ENCODE results near the gene CERS6.
"Not testable (repeated sequence)": the region's sequence is repeated elsewhere in the genome, so short reads cannot be mapped to it uniquely, and the experiment has no call there.

Gene CERS6

DNA sequence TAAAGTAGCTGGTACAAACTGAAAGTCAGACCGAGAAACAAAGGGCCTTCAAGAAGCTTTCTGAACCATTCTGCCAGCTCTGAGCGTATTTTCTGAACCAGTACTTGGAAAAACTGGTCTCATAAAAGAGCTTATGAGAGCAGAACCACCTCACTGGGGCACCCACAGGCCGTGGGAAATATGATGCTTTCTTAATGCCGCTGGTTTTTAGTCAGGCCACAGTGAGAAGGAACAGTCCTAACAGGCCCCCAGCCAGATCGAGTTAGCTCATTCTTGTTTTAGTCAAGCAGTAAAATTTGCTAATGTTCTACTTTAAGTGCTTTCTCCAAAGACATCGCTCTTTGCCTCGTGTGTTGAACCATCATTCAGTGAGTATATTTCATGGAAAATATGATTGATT, 333.7 kb downstream of the CERS6 start:
- no peak for DNase-seq

DNA sequence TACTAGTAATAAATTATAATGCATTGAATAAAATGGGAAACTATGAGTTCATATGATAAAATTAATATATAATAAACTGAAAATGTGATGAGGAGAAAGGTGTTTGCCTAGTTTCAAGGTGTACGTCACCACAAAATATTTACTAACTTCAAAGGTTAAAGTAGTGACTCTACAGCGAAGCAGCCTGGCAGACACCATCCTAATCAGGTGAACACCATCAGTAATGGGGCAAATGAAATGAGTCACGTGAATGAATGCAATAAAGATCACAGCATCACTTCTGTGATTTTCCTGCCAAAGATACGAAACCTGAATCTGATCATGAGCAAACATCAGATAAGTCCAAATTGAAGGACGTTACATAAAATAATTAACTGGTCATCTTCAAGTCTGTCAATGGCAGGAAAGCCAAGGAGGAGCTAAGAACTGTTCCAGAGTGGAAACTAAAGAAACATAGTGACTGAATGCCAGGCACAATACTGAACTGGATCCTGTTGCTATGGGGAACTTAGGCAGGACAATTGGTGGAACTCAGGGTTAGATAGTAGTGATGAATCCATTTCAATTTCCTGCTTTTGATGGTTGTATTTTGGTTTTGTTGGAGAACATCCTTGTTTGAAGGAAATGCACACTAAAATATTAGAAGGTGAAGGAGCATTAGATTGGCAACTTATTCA, 334.3 kb downstream of the CERS6 start:
- DNase-seq: no peak

DNA sequence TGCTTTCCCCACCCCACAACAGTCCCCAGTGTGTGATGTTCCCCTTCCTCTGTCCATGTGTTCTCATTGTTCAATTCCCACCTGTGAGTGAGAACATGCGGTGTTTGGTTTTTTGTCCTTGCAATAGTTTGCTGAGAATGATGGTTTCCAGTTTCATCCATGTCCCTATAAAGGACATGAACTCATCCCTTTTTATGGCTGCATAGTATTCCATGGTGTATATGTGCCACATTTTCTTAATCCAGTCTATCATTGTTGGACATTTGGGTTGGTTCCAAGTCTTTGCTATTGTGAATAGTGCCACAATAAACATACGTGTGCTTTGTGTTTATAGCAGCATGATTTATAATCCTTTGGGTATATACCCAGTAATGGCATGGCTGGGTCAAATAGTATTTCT, 335.1 kb downstream of the CERS6 start:
- DNase-seq: not testable (repeated sequence)

DNA sequence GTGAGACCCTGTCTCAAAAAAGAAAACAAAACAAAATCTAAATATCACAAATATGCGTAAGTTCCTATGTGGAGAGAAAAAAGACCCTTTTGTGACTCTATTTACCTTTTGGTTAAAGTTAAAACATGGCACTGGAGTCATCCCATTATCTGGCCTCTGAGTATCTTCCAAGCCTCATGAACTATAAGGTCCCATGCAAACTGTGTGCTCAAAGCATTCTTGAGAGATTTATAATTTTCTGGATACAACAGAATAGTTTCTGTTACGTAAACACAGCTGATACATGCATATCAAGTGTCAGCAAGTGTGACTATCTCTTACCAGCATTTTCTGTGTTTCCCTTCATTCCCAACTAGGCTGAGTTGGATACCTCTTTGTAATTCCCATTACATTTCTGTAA, 337.5 kb downstream of the CERS6 start:
- DNase-seq: no peak

DNA sequence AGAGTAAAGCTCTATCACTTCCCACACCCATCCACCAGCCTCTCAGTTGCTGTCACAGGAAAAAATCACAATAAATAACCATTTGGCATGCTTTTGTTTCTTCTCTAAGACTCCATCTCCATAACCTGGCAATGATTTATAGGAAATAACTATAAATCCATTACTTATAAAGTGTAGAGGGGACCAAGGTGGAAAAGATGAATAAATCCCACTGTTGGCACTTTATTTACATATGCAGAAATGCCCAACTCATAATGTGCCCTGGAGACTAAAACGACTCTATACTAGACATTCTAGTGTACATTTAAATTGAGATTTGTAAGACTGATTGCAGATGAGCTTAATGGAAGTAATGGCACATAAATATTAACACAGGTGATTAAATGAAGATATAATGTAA, 338.9 kb downstream of the CERS6 start:
- no peak for DNase-seq

DNA sequence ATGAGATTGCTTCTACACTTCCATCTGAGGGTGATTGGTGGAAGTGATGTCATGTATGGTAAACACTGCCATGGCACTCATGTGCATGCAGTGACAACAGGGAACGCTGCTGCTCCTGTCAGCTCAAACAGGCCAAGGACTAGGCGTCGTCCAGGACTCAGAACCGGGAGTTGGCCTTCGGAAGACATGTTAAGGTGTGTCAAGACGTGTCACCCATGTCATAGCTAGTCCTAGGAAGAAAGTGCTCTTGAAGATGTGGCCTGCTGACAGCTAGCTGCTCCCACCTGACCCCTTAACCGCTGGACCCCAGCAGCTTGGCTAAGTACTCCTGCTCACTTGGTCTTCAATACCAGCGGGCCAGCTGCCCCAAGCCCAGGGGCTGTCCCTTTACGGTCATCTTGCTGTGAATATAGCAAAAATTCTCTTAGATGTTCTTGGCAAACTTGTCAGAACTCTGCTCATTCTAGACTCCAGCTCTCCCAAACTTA, 340.1 kb downstream of the CERS6 start:
- DNase-seq: no peak

DNA sequence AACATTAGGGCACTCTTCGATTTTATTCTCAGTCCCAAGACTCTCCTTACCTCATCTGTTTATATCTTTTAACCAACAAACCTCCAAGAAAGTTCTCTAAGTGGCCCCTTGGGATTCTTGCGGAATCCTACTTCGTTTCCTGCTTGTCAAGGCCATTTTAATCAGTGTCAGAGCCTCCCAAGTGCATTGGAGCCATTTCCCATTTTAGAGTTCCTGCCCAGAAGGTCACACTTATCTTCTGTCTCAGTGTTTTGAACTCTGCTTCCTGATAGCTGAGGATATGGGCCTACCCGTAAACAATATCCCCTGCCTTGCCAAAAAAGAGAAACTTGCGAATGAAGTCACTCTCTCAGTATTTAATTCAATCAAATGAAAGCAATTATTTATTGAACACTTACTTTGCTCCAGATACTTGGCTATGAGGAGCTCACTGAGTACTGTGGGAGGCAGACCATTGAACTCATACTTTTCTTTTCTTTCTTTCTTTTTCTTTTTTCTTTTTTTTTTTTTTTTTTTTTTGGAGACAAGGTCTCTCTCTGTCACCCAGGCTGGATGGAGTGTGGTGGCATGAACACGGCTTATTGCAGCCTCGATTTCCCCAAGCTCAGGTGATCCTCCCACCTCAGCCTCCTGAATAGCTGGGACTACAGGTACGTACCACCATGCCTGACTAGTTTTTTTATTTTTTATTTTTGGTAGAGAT, 340.7 kb downstream of the CERS6 start:
- DNase-seq: no peak

DNA sequence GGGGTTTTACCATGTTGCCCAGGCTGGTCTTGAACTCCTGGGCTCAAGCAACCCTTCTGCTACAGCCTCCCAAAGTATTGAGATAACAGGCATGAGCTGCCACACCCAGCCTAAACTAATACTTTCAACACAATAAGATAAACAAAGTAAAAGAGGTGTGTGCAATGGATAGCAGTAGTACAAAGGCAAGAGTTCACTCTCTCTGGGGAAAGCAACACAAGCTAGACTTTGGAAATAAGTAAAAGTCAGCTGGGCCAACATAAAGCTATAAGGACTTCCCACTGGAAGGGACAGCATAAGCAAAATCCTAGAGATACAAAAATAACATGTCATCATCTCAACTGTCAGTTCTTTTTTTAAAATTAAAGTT, 341.2 kb downstream of the CERS6 start:
- no peak for DNase-seq

DNA sequence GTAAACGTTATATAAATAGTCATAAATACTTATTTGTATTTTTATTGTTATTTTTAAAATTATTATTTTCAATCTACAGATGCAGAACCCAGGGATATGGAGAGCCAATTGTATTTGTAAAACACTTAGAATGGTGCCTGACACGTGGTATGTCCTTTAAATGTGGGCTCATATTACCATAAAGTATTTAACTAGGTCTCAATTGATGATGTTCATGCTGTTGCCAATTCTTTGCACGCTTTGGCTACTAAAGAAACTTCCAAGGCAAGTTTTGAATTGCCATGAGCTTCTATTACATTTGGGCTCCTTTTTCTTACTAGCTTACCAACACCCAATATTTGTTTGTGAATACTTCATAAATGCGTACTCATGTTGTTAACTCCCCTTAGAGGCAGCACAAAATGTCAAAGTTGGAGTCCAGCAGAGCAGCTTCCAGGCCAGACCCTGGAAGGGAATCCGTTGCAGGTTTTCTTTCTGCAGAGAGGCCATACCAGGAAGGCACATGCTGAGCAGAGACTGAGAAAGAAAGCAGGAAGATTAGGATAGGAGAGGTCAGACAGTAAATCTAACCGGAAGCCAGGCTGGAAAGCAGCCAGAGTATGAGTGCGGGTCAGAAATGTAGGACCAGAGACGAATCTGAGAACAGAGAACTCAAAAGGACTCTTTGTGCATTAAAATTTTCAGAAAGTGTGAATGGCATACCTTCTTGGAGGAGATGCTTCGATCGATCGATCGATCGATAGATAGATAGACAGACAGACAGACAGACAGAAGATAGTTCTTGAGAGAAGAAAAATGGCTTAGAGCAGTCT, 342.2 kb downstream of the CERS6 start:
- no peak for DNase-seq

DNA sequence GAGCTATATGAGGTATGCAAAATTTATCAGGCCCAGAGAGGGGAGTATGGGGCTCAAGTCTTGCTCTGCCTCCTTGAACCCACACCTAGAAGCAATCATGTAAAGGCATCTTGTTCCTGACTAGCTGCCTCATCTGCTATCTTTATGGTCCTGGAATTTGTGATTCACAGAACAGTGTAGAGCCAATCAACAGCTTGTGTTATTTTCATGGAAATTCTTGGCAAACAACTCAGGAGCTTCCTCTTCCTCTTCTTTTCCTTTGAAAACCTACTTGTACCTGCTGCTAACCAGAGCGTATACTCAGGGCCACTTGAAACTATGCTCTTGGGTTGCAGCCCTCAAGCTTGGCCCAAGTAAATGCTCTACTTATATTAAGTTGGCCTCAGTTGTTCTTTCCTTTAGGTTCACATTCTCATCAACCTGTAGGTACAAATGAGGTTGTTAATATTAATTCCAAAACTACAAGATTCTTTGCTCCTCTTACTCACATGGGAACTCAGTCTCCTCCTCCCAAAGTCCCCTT, 342.9 kb downstream of the CERS6 start:
- no peak for DNase-seq

DNA sequence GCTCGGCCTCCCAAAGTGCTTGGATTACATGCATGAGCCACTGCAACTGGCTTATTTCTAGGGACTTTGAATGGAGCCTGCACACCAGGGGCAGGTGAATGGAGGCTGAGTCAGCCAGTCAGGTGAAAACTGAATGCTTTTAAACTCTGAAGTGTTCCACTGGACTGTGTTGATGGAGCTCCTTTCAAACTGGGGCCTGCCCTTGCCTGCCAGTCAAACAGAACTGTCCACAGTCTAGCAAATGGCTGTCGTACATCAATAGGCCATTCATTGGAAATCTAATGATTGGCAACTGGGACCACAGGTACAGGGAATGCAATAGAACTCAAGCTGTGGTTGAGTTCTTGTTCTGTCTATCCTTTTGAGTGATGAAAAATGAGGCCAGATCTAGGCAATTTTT, 345.4 kb downstream of the CERS6 start:
- DNase-seq: no peak

DNA sequence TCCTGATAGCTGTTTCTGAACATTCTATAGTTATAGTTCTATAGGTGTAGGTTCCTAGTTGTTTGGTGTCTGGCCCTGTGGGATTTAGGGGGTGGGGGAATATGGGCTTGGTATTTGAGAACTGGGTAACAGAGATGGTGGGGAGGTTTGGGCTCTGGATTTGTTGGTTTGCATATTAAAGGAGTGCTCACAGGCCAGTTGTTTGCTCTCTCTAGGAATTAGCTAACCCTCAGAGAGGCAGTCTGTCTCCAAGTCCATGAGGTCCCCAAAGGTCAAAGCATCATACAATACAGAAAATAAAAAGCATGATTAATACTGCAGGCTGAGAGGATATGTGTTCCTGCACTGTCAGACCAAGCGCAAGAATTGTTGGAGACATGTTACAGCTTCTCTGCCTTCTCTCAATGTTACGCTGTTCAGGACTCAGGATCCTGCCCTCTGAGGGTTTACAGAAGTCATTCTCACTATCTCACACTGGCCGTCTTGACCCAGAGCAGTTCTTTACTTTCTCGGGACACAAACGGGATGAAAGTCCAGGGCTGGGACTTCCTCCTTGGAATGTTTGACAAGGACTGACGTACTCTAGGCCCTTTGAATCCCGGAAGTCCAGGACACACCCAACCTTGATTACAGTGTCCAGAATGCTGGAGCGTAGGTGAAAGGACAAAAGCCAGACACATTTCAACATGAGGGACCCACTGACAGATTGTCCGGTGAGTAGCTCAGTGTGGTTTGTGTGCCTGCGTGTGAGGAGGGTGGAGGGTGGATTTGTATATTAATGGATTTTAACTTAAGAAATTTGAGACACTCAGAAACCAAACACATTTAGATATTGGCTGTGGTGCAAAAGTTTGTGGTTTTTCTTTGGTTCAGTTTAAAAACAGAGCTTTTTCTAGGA, 346.1 kb downstream of the CERS6 start, which contains the start of gene NOSTRIN:
NOSTRIN (plus strand) TSS at position 677 of the 898 bp plus-strand sequence; CDS start at position 687, 10 bp downstream.
- no peak for DNase-seq

DNA sequence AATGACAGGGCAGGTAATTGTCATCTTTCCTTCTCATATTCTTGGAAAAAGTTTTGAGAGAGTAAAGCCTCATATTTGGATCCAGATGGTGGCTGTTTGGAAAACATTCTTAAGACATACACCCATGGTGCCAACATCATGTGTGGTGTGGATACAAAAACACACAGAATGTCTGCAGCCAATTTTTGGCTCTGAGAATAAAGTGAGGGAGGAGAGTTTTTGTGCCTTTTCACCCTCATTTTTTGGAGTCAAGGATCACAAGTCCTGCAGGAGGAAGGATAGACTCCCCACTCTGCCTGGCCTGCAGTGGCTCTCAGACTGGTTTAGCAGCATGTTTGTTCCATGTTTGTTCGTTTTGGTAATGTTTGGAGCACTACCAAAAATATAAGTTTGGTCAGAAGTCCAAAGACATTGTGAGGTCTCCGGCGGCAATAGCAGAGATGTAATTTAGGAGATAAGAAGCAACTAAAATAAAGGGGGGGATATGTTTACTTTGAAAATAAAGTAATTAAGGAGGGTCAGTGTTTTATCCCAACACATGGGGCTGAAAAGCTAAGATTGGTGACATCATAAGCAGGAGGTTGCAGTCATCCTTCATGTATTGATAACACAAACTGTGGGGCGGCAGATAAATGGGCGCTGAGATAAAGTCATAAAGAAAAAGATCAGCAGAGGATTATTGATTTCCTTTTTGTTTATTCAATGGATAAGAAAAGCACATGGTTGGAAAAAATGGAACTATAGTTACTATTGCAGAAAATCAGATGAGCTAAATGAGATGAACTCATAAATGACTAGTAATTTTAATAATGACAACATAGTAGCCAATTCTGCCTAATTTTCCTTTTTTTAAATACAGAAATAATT, 347.0 kb downstream of the CERS6 start:
- no peak for DNase-seq

DNA sequence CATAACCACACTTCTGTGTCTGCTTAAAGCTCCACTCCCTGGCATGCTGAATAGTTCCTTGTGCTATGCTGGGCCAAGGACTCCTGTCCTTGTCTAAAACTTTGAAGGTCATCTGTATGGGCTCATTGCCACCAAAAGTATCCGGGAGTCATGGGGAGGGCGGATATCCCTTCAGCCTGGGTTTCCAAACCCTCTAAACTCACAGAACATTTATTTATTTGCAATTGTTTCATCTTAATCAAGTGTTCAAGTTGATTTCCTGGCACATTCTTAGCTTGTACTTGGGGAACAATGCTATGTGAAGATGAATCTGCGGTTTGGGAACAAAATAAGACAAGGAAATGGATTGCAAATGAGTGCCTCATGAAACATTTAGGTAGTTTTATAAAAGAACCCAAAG, 348.1 kb downstream of the CERS6 start:
- DNase-seq: no peak

DNA sequence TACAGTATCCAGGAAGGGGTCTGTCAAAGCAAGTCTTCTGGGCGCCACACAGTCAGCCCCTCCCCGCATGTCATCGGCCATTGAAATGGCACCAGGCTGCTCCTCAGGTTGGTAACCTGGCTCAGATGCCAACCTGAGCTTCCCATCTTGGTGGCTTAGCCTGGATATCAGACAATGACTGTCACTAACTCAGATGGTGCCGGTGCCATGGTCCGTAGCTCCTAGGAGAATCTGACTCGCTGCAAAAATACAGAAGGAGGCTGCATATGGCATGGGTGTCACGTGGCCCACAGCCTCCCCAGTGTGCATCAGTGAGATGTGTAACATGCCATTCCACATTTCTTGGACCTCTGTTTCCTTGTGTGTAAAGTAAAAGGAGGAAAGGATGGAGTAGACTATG, 349.5 kb downstream of the CERS6 start:
- DNase-seq: no peak

DNA sequence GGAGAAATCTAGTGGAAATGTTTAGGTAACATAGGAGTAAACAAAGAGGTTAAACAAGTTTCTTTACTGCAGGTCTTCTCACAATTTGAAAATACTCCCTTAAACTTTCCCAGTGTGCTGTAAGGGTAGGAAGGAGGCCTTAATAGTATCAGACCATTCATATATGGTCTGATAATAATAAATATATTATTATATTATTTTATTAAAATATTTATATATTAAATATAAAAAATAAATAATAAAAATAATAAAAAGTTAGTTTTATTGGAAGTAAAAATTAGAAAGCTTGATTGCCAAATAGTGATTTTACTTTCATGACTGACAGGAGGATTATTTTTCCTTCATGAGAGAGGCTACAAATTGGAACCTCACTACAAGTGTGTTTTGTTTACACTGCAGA, 353.5 kb downstream of the CERS6 start:
- DNase-seq: no peak

DNA sequence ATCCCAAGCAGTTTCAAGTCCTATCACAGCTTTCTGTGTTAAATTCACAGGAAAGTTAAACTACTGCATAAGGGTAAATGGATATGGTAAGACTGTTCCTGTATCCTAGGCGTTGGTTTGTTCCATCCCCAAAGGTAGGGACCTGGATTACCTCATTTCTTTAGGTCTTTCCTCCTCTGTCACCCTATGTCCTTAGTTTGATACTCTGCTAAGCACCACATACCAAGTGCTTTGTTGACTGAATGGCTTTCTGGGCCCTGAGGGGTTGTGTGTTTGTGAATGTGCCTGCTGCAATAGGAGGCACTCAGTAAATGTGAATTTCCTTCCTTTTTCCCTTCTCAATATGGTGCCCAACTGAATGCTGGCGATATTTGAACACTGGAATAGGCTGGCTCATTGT, 354.2 kb downstream of the CERS6 start:
- DNase-seq: no peak

DNA sequence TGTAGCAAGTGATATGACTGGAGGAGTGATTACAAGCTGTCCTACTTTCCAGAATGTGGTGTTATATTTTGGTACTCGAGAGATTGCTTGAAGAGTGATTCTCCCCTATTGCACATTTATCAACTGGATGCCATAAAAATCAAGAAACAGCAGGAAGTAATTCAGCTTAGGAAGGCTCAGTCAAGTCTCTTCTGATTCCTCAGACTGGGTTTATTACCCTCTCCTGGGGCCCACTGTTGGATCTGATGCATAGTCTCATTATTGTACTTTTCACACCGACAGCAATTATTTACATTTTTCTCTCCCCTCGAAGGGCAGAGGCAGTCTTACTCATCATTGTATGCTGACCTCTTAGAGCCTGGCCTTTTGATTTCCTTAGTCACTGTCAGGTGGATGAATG, 355.6 kb downstream of the CERS6 start:
- DNase-seq: no peak

DNA sequence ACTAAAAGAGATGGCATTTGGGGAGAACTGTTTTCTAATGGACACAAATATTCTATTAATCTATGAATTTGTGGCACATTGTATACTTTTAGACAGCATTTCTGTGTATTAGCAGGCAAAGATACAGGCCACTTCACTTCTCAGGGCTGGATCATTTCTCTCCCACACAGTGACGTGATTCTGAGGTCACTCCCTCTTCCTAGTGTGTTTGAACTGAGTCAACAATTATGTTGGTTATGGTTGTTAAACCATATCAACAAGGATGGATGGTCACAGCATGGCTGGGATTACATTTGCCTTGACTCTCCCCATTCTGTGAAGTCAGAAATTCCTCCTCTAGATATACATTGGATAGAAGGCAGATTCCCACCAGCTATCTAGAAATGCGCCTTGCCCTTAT, 358.0 kb downstream of the CERS6 start:
- no peak for DNase-seq

DNA sequence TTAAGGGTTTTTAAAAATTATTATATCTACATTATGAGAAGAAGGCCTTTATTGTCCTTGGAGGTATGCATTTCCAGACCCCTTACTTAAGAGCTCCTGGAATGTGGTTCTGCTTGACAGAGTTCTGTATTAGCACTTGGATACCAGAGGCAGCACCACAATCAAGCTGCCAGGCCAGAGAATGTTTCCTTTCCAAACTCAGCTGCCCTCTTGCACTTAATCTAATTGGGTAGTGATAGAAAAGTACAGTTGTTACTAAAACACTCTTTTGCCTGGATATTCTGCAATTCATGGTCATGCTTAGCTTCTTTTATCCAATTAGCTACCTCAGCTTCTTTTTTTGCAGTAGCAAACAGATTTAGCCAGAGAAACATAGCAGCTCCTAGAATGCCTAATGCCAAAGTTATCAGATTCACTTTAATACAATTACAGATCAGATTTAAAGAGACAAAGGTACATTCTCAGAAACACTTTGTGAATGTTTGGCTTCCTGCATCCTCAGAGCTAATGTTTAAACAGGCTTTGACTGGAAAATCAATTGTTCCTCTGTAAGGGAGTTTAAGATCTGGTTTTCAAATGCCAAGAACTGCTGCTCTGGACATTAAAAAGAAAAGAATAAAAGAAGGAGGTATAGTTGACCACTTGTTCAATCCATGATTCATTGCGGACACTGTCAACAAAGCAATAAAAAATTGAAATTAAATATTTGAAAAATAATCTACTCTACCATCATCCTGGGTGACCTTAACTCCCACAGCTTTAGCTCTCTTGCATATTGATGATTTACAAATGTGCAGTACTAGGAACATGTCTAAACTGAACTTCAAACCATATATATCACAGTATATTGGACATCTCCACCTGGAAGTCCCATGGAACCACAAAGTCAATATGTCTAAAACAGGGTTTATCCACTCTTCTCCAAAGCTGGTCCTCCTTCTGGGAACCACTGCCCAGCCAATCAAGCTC, 359.2 kb downstream of the CERS6 start:
- no peak for DNase-seq

Measured in DMS 273 treated with DMSO at 0.1 percent for 48 hours (cell line).